ENCODE measurements around the gene PFKFB3.

PFKFB3 gene

DNA sequence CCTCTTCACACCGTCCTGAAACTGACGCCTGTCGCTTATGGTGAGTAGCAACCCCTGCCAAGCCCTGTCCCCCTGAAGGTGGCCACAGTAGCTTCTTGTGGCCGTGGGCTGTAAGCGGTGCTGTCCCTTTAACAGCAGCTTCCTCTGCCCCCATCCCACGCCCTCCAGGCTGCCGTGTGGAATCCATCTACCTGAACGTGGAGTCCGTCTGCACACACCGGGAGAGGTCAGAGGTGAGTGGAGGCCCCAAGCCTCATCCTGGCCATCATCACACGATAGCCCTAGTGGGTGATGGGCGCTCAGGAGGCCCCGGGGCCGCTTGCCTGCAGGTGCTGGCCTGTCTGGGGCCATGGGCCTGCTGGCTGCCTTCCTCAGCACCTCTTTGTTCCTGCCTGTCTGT lies 21.2 kb downstream of the PFKFB3 start:
- TF ChIP-seq CTCF (IDR thresholded peaks at IDR 0.05; ENCODE audit: extremely low read depth, insufficient read depth, missing control alignments) = no peak
- DNase-seq (ENCODE audit: low spot score) = no peak
- in situ Hi-C loops (cut with MboI; ENCODE audit: low pct_unique_long_range_greater_than_20kb, low sequenced_read_pairs, unreplicated experiment) = no loop called here

DNA sequence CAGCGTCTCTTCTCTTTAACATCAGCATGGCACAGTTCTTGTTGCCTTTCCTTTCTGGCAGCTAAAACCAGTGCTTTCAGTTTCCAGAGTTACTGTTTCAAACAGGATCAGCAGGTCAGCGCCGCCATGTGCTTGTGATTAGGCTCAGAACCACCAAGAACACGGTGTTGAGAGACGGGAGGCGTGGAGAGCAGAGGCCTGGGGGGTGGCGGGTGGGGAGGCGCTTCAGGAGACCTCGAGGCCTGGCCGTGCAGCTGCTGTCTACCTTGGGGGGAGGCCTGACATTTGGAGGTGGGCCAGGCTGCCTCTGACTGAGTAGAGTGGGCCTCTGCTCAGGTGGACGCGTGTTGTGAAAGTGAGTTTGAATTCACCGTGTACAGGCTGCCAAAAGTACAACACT lies 22.0 kb downstream of the PFKFB3 start:
- TF ChIP-seq CTCF (IDR thresholded peaks at IDR 0.05; ENCODE audit: extremely low read depth, insufficient read depth, missing control alignments) = no peak

DNA sequence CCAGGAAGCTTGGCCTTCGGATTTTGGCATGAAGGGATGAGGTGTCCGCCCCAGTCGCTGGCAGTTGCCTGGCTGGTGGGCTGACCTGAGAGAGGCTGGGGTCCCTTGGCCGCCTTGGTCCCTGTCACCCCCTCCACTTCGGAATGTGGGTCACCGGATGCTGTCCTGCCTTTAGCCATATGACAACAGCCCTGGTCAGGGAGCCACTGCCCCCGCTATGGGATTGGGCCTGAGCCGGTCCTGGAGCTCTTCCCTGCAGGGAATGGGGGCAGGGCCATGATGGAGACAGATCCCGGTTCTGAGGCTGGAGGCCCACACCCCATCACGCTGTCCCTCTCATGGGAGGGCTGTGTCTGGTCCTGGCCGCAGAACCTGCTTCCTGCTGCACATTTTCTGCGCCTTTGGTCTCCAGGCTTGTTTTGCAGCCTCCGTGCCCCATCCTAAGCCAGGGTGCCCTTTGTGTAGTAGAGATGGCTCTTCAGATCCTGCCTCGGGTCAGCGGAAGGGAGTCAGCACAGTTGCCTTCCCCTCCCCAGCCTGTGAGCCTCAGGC lies 22.6 kb downstream of the PFKFB3 start:
- DNase-seq (ENCODE audit: low spot score) = no peak
- no peak for TF ChIP-seq CTCF (IDR thresholded peaks at IDR 0.05; ENCODE audit: extremely low read depth, insufficient read depth, missing control alignments)
- in situ Hi-C loops (cut with MboI; ENCODE audit: low pct_unique_long_range_greater_than_20kb, low sequenced_read_pairs, unreplicated experiment) = no loop called here

More for the DNA sequence above, 22.0 kb downstream of the PFKFB3 start:
- in situ Hi-C loops (cut with MboI; ENCODE audit: low pct_unique_long_range_greater_than_20kb, low sequenced_read_pairs, unreplicated experiment) = no loop called here
- DNase-seq (ENCODE audit: low spot score) = no peak

- in situ Hi-C loops (cut with MboI; ENCODE audit: low pct_unique_long_range_greater_than_20kb, low sequenced_read_pairs, unreplicated experiment) = no loop called here
- DNase-seq (ENCODE audit: low spot score) = no peak
- no peak for TF ChIP-seq CTCF (IDR thresholded peaks at IDR 0.05; ENCODE audit: extremely low read depth, insufficient read depth, missing control alignments)
Measured at GRCh38 chr10:6226216-6226615, 23.5 kb downstream of the PFKFB3 start.

GRCh38 chr10:6227346-6227745 lies 24.6 kb downstream of the PFKFB3 start:
- no peak for DNase-seq (ENCODE audit: low spot score)
- no peak for TF ChIP-seq CTCF (IDR thresholded peaks at IDR 0.05; ENCODE audit: extremely low read depth, insufficient read depth, missing control alignments)
- in situ Hi-C loops (cut with MboI; ENCODE audit: low pct_unique_long_range_greater_than_20kb, low sequenced_read_pairs, unreplicated experiment) = no loop called here

DNA sequence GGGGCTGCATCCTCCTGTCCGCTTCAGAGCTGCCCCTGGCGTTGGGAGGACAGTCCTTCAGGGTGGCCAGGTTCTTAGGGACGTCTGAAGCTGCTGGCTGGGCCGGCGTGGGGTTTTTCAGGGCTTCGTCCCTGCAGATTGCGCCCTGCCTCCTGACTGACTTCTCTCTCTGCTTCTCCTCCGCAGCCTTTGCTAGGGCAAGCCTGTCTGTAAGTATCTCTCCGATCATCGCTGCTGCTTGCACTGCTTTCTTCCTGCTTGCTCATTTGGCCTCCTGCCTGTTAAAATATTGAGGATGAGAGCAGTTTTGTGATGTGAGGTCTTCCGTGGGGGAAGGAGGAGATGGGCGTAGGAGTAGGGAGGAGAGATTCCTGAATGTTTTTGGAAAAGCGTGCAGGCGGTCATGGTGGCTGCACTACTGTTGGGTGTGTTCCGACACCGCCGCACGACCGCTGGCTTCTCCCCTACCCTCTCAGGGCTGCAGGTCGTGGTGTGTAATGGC lies 25.3 kb downstream of the PFKFB3 start:
- DNase-seq (ENCODE audit: low spot score) = no peak
- in situ Hi-C loops (cut with MboI; ENCODE audit: low pct_unique_long_range_greater_than_20kb, low sequenced_read_pairs, unreplicated experiment) = no loop called here
- no peak for TF ChIP-seq CTCF (IDR thresholded peaks at IDR 0.05; ENCODE audit: extremely low read depth, insufficient read depth, missing control alignments)
